ENCODE results near the gene ZNF446.

DNA sequence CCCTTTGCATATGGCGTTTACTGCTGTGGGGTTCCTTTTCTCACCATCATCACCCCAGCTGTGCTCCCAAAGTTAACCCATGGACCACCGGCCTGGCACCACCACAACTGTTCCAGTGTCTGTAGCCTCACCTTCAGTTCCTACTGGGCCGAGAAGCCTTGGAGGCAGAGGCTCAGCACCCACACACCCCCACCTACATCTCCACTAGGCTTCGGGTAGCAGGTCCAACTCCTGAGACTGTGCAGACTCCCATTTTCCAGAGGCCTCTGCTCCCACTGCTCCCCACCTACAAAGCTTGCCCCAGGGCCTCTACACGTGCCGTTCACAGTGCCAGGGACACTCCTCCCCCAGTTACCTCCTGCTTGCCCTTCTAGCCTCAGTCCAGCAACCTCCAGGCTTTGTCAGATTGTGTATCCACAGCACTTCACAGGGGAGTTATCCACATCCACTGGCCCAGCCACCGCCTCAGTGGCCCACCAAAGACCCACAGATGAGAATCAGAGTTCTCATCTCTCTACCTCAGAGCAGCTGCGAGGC, 21.6 kb downstream of the ZNF446 start:
- TF ChIP-seq, protein P1, sequence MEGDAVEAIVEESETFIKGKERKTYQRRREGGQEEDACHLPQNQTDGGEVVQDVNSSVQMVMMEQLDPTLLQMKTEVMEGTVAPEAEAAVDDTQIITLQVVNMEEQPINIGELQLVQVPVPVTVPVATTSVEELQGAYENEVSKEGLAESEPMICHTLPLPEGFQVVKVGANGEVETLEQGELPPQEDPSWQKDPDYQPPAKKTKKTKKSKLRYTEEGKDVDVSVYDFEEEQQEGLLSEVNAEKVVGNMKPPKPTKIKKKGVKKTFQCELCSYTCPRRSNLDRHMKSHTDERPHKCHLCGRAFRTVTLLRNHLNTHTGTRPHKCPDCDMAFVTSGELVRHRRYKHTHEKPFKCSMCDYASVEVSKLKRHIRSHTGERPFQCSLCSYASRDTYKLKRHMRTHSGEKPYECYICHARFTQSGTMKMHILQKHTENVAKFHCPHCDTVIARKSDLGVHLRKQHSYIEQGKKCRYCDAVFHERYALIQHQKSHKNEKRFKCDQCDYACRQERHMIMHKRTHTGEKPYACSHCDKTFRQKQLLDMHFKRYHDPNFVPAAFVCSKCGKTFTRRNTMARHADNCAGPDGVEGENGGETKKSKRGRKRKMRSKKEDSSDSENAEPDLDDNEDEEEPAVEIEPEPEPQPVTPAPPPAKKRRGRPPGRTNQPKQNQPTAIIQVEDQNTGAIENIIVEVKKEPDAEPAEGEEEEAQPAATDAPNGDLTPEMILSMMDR (IDR thresholded peaks at IDR 0.05) = no peak
- no peak for TF ChIP-seq ZFX (IDR thresholded peaks at IDR 0.05; ENCODE audit: borderline replicate concordance)

Data from 22Rv1 (cell line).